NCI-H446 treated with DMSO at 0.1 percent for 48 hours (cell line): Measurements from ENCODE around the gene NAALADL2.
"Not testable (repeated sequence)": the region's sequence is repeated elsewhere in the genome, so short reads cannot be mapped to it uniquely, and the experiment has no call there.

ENCODE experiments used
- DNase-seq: peaks from one replicate; lab custom pipeline; 2025; lab: John Stamatoyannopoulos, UW

NAALADL2 gene

DNA sequence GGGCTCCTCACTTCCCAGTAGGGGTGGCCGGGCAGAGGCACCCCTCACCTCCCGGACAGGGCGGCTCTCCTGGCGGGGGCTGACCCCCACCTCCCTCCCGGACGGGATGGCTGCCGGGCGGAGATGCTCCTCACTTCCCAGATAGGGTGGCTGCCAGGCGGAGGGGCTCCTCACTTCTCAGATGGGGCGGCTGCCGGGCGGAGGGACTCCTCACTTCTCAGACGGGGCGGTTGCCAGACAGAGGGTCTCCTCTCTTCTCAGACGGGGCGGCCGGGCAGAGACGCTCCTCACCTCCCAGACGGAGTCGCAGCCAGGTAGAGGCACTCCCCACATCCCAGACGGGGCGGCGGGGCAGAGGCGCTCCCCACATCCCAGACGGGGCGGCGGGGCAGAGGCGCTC lies 273.6 kb downstream of the NAALADL2 start:
- not testable (repeated sequence) for DNase-seq

DNA sequence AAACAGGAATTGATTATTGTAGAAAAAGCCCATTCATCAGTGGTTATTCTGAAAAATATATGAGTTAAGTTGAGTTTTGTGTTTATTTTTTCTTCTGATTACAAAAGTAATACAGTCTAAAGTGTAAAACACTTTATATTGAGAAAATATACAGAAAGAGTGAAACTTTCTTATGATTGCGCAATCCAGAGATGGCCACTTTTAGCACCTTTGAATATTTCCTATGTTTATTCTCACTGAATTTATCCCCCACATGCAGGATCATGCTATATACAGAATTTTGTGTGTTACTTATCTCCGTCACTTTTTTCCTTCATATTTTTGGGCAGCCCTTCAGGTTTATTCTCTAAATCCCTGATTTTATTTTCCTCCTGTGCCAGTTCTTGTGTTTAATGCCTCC lies 285.2 kb downstream of the NAALADL2 start:
- no peak for DNase-seq

DNA sequence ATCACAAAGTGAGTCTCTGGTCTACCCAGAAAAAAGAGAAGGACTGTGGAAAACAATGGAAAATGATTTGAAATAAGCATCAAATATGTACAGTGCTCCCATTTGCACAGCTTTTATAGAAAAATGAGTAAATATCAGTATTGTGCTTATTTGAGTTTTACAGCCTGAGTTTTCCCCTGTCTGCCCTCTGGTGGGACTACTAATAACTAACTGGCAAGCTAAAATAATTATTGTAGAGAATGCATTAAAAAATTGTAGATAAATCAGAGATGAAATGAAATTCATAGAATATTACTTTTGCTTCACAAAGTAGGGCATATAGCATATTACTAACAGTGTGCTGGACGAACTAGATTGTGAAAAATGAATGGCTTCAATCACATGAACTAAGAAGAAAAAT lies 287.1 kb downstream of the NAALADL2 start:
- no peak for DNase-seq

DNA sequence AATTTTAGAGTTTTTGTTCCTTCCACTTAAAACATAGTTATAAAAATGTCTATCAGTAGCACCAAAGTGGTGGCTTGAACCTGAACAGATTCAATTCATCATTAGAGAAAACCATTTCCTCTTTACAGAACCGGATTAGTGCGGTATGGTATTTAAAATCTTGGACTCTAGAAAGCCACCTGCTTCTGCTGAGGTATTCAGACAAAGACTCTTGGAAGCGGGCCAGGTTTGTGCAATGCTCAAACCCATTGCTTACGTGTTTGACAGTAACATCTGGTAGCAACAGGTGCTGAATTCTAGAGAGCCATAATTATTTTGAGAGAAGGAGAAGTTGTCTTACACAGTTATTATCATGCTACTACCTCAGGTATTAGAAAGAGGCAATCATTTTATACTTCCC lies 290.5 kb downstream of the NAALADL2 start:
- peak; percentile 75 for DNase-seq

DNA sequence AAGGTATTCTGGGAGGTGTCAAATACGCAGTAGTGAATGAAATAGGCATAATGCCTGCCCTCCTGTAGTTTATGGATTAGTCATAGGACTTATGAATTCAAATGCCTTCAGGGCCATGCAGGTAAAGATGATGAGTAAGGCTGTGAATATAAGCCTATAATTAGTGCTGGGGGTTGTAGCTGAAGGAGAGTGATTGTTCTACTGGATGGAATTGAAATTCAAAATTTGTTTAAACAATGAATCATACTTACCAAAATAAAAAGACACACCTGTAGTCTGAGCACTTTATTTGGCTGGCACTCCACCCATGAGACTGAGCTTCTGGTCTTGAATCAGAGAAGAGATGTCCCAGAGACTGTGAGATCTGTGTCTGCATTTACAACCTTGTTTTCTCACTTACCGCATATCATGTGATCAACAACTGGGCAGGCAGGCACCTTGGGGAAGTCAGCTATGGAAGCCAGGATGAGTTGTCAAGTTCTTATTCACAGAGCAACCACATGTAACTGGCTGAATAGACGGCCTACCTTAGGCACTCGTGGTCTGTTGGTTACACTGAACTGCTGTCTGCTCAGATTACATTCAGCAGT lies 291.8 kb downstream of the NAALADL2 start:
- DNase-seq, result no peak

DNA sequence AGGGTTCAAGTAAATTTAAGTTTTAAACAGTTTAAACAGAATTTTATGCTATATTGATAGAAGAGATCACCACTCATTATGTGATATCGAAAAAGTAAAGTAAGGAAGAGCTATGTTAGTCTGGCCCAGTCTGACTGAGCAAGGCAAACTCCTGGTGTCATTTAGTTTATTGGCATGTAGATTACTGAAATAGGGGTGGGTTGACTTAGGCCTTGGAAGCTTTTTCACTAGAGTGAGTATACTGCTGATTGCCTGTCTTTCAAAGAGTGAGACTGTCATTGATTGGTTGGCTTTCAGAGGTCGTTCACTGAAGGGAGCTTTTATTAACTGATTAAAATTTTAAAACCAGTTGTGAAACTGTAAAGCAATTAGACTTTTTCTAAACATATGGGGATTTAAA lies 294.5 kb downstream of the NAALADL2 start:
- DNase-seq, result no peak

DNA sequence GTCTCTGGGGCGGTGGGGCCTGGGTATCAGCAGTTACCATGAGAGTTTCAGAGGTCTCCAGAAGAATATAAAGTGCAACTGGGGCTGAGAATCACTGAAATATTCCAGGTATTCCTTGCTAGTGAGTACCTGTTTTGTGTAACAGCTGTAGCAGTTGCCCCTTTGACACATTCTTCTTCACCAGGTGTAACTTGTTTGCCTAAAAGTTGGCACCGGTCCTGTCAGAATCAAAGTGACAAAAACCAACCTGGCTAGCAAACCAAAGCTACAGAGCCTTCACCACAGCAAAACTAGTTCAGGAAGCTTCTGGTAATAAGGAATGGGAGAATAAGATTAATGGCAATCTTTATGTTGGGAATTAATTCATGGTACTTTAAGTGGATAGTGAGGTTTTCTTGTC lies 296.0 kb downstream of the NAALADL2 start:
- DNase-seq, result no peak

DNA sequence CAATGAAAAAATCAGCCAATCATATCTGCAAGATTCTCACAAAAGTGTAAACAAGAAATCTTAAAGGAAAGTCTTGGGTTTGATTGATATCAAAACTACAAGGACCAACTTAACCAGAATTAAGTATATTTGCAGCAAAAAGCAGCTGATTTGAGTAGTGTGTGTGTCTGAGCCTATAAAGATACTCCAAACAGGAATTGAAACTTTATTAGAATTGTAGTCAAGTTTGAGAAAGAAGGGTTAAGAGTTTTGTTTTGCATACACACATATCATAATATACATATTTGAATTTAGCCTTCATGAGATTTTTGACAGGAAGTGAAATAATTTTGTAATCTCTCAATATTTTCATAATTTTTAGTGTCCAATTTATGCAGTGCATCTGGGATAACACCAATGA lies 300.1 kb downstream of the NAALADL2 start:
- no peak for DNase-seq

DNA sequence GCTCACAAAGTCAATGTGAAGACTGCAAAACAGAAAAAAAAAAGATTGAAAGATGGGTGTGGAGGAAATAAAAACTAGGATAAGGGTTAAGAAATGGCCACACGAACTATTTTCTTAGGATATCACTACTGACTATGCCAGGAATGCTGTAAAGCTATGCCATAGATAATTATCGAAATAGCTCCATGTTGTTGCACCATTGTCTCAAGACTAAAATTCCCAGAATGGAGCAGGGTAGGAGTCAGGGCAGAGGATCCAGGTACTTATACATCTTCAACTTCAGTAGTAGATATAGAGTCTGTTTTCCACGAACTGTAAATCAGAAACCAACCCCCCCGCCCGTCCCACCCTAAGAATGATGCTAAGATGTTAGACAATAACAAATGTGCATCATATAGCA lies 302.2 kb downstream of the NAALADL2 start:
- no peak for DNase-seq

DNA sequence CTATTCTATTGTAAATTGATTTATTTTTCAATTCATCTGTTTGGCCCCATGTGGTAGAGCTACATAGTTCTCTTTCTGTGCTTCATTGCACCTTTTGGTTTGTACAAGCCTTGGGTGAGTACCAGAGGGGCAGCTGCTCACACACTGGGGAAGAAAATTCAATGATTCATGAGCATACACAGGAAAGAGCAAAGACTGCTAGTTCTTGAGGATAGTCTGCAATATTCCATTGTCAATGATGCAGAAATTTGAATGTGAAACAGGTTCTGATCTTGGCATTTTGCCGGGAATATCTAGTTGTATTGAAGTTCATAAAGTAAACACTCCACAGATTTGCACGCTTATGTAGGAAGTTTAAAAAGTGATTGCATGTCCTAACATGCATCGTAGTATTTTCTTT lies 304.6 kb downstream of the NAALADL2 start:
- DNase-seq, result peak; percentile 98

DNA sequence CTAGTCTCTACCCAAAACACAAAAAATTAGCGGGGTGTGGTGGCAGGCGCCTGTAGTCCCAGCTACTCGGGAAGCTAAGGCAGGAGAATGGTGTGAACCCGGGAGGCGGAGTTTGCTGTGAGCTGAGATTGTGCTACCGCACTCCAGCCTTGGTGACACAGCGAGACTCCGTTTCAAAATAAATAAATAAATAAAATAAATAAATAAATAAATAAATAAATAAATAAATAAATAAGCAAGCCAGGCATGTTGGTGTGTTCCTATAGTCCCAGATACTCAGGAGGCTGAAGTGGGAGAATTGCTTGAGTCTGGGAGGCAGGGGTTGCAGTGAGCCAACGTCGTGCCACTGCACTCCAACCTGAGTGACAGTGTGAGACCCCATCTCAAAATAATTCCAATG lies 314.0 kb downstream of the NAALADL2 start:
- not testable (repeated sequence) for DNase-seq

DNA sequence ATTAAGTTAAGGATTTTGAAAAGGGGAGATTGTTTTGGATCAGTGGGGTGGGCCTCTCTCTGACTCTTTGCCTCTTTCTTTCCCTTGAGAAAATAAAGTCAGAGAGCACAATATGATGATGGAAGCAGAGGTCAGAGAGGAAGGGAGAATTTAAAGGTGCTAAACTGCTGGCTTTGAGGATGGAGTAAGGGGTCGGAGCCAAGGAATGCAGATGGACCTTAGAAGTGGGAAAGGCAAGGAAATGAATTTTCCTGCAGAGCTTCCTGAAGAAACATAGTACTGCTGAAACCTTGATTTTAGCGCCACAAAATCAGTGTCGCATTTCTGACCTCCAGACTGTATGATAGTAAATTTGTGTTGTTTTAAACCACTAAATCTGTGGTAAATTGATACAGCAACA lies 317.4 kb downstream of the NAALADL2 start:
- DNase-seq, result no peak

DNA sequence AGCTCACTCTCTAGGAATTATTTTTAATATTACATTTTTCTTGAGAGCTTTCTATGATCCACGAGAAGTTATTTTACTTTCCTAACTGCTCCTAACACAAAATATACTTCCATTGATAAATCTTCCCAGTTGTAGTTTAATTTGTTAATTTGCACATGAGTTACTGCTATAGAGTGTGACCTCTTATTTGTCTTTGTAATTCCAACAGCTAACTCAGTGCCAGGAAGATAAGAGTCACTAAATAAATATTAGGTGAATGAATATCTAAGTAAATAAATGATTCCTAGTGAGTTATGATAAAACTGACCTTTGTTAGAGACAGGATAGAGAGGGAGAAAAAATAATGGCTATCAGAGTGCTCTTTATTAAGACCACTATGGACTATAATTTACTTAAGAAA lies 319.9 kb downstream of the NAALADL2 start:
- no peak for DNase-seq

DNA sequence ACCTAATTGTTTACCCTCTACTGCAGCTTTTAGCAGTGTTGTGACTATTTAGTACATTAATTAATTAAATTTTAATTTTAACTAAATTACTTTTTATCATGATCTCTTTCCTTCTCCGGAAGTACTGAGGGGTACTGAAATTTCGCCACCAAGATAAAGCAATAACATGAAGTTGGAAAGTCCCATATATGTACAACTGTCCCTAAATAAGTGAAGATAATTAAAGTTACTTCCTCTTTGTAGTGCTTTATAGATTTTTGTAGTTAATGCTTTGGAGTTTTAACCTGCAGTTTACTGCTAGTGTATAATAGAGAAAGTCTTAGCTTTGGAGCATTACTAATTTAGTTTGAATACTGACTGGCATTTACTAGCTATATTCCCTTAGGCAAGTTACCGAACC lies 325.3 kb downstream of the NAALADL2 start:
- DNase-seq, result no peak

DNA sequence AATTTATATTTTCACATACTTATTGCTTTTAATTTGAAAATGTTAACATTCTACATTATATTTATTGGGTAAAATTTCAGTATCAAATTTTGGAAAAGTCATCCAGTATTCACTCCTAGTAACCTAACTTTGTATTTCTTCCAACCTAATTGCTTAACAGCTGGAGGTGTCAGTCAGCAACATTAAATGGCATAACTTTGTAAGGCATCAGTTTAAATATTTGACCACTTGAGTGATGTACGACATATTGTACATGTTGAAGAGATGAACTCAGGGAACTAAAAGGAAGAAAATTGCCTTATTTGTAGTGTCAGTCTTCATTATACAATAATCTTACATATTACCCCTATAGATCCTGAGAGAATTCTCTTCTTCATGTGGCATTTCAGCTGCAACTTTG lies 326.8 kb downstream of the NAALADL2 start:
- DNase-seq, result peak; percentile 74

DNA sequence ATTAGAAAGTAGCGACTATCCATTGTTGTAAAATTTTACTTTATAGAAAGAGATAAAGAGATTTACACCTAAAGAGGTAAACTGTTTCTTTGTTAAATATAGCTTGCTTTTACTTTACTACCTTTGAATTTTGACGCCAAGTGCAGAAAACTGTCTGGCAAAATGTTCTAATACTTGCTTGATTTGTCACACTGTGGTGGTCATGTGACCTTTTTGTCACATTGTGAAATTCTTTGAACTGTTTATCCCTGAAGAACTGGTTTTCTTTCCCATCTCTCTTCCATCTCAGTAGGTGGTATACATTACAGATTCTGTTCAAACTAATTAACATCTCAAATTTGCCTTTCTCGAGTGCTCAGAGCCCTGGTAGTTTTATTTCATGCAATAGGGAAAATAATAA lies 327.4 kb downstream of the NAALADL2 start:
- no peak for DNase-seq

DNA sequence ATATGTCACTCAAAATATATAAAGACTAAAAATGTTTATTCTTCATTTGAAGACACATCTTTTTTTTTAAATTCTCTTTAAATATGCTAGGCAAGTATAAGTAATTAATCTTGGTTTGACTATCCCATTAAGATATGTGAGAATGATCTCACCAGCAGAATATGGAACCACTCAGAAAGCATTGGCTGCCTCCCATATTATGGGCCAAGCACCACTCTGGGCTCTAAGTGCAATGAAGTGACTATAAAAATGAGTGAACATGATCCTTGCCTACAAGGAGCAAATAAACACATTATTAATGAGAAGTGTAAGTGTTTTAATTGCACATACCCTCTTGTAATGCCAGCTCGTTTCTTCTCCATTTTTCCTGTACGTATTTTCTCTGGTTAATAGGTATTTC lies 328.5 kb downstream of the NAALADL2 start:
- peak; percentile 86 for DNase-seq

DNA sequence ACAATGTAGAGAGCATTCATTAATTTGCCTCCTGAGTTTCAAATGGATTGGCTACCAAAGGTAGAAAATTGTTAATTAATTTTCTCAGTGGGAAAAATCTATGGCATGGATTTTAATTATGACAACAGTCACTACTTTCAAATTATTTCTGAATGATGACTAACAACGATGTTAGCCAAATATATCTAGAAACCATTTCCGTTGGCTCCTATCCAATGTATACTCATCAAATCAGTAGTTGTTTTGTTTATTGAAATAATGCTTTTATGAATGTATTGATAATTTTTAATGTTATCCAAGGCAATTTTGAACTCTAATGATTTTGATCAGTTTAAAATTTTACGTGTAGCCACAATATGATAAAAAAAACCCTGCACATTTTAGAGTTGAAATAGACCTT lies 333.4 kb downstream of the NAALADL2 start:
- peak; percentile 88 for DNase-seq

DNA sequence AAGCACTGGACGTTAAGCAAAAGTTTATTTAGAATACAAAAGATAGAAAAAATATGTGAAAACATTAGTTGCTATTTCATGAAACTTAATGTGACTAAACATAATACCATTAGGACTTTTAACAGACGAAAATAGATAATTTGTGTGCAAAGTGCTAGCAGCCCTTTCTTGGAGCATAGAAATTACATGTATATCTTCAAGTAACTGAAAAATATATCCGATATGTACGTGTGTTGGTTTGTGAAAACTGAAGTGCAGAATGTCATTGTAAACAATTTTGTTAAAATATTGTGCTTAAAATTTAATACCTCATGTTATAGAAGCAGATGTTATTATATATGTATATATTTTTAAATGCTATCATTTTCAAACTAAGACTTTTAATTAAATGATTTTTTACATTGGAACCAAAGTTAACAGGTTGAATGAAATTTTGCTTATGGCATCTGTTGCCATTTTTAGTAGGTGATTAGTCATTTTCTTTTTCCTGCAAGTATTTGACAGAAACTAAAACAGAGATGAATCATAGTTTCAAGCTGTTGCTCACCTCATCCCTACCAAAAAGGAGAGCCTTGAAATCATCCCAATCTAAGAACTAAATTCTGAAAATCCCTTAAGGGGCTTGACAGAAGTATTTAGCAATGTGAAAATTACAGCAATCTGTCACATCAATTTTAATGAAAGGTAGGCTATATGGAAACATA lies 334.8 kb downstream of the NAALADL2 start:
- peak; percentile 97 for DNase-seq

DNA sequence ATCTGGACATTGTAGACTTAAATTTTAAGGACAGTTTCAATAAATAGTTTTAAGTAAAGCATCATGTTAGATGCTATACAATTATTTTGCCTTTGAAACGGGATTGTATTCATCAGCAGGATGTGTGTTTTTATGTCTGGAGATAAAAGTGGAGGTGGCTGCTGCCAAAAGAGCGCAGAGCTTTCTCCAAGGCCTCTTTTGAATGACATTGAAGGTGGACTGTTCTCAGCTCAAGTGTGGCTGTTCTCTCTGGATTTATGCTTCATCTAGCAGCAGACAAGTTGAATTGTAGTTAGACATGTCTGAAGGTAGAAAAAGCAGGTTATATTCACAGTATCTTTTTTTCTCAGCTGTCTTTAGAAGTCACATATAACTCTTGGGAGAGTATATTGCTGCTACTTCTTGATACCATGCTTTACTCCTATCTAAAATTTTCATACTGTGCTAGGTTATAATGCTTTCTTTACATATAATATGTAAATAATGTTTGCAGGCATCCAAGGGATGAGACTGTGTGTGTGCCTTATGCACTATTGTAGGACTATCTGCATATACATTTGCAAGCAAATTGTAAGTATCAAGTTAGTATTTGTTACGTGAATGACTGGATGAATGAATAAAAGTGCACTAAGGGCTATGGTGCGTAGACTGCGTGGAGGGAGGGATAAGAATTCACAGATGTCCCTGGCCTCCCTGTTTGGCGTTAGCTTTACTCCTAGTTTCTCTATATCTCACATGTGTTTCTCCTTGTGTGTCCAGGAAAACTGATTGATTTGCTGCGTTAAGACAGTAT lies 340.1 kb downstream of the NAALADL2 start:
- no peak for DNase-seq

DNA sequence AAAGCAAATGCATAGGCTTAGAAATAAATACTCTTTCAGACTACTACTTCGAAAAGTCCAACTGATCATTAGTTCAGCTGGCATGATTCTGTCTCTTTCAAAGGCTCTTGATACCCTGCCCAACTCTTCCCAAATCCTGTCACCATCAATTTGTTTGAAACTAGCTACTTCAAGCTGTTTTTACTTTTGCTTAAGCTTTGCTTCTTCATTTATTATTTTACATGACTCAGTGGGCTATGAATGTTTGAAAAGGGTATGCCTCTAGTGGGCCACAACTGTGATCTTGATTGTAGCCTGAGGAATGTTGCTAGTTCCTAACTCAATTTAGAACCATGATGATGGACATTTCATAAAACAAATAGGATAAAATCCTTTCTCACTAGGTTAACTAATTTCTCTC lies 340.8 kb downstream of the NAALADL2 start:
- no peak for DNase-seq

DNA sequence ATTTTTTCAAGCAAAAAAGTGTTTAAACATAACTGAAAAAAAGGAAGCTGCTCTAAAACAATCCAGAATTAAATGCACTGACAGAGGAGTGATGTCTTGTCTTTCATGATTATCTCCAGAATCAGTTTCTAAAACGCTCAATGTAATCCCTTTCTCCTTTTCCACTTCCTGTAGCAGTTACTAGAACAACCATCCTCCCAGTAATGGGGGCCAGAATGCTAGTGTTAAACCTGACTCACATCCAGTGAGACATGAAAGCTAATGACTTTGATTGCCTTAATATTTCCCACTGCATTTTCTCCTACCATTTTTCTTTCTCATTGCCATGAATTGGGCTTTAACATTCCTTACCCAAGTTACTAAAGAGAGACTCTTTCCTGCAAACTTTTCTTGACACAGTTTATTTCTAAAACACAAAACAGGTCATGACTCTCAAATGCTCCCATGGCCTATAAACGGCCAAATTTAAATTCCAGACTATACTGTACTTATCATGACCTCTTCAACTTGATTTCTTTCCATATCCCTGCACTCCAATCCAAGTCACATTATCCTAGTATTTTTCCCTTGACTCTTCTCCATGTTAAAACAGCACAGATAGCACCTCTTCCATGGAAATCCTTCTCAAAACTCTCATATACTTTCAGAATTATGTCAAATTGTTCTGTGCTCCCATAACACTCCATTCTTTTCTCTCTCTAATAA lies 341.4 kb downstream of the NAALADL2 start:
- DNase-seq, result no peak

DNA sequence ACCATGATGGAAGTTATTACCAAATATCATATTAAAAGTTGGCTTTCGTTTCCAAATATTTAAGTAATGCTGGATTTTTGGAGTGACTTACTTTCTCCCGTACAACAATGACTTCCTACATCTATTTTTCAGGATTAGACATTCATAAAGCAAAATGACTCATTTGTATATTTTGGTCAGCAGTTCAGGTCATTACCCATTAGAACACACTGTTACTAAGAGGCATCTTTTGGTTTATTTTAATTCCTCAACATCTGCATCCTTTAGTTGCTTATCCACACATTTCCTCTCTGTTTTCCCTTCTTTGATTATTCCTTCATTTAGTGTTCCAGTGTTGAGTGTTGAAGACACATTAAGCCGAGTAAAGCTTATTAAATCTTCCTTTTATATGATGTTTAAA lies 348.2 kb downstream of the NAALADL2 start:
- DNase-seq, result no peak
